ENCODE measurements around the gene F10. TPM values are rescaled to one million over a fixed set of nuclear protein-coding genes. Genes with fewer than 3 reads are reported as not detected.
"Not testable (repeated sequence)": the region's sequence is repeated elsewhere in the genome, so short reads cannot be mapped to it uniquely, and the experiment has no call there.

F10 gene
- total RNA-seq, 2 donors from 2014 or later, result 10.2 to 48.0 TPM

GRCh38 chr13:113110852-113111315, 11.7 kb upstream of the F10 start:
- no peaks in the 10 kb centered on the region for H3K36me3 ChIP-seq
- TF ChIP-seq POLR2A (IDR thresholded peaks at IDR 0.05), result no peak
- TF ChIP-seq POLR2AphosphoS5 (IDR thresholded peaks at IDR 0.05), result no peak
- TF ChIP-seq CTCF (IDR thresholded peaks at IDR 0.05), result no peak
- H3K27ac ChIP-seq, result no peak overlapping the region
- WGBS, result 37% methylated on average over 29 of the region's 49 CpGs
- H3K4me1 ChIP-seq (replicated peaks), result no peaks in the 10 kb centered on the region
- peak overlapping the region; percentile 30 to 35 for H3K4me3 ChIP-seq
- peaks cover 2% of the 10 kb centered on the region for H3K27me3 ChIP-seq (replicated peaks; ENCODE audit: insufficient read depth)
- intact Hi-C loops (cut with DNase I), result no loop called here
- no peaks in the 10 kb centered on the region for H3K9me3 ChIP-seq
- no peak for DNase-seq (ENCODE audit: low spot score)

GRCh38 chr13:113111821-113112220, 10.8 kb upstream of the F10 start:
- H3K27ac ChIP-seq; H3K9me3 ChIP-seq; H3K27me3 ChIP-seq (replicated peaks; ENCODE audit: insufficient read depth); H3K36me3 ChIP-seq; H3K4me1 ChIP-seq (replicated peaks); intact Hi-C loops (cut with DNase I); H3K4me3 ChIP-seq; DNase-seq (ENCODE audit: low spot score): not testable (repeated sequence)
- WGBS, result 91% methylated on average over 5 of the region's 5 CpGs

- 87% methylated on average over 1 of the region's 1 CpG for WGBS
- H3K27me3 ChIP-seq (replicated peaks; ENCODE audit: insufficient read depth); H3K4me1 ChIP-seq (replicated peaks); DNase-seq (ENCODE audit: low spot score); H3K36me3 ChIP-seq; H3K4me3 ChIP-seq; H3K9me3 ChIP-seq; H3K27ac ChIP-seq; intact Hi-C loops (cut with DNase I): not testable (repeated sequence)
Measured at GRCh38 chr13:113112475-113112874, 10.1 kb upstream of the F10 start.

- Histone ChIP-seq H3K4me1 (replicated peaks) (no peaks in the 10 kb centered on the region), H3K27ac (no peak overlapping the region), H3K36me3 (no peaks in the 10 kb centered on the region), H3K9me3 (no peaks in the 10 kb centered on the region), H3K4me3 (no peak overlapping the region), H3K27me3 (replicated peaks; ENCODE audit: insufficient read depth) (peaks cover 2% of the 10 kb centered on the region)
- intact Hi-C loops (cut with DNase I), result no loop called here
- TF ChIP-seq POLR2AphosphoS5 (IDR thresholded peaks at IDR 0.05), result no peak
- no peak for TF ChIP-seq POLR2A (IDR thresholded peaks at IDR 0.05)
- no peak for TF ChIP-seq CTCF (IDR thresholded peaks at IDR 0.05)
- WGBS, result 78% methylated on average over 9 of the region's 9 CpGs
- no peak for DNase-seq (ENCODE audit: low spot score)
Measured at GRCh38 chr13:113112893-113113845, 9.4 kb upstream of the F10 start.

GRCh38 chr13:113113846-113114271, 8.7 kb upstream of the F10 start:
- H3K4me1 ChIP-seq (replicated peaks), result no peaks in the 10 kb centered on the region
- no peak for DNase-seq (ENCODE audit: low spot score)
- H3K36me3 ChIP-seq, result no peaks in the 10 kb centered on the region
- H3K9me3 ChIP-seq, result no peaks in the 10 kb centered on the region
- intact Hi-C loops (cut with DNase I), result no loop called here
- H3K27ac ChIP-seq, result no peak overlapping the region
- TF ChIP-seq POLR2AphosphoS5 (IDR thresholded peaks at IDR 0.05) (no peak), POLR2A (IDR thresholded peaks at IDR 0.05) (no peak), CTCF (IDR thresholded peaks at IDR 0.05) (no peak)
- no peak overlapping the region for H3K4me3 ChIP-seq
- peaks cover 2% of the 10 kb centered on the region for H3K27me3 ChIP-seq (replicated peaks; ENCODE audit: insufficient read depth)
- WGBS, result 96% methylated on average over 8 of the region's 8 CpGs

All from prostate gland (tissue), 2 donors.